ENCODE measurements around the gene SRP72.

Gene SRP72

GRCh38 chr4:56552273-56552672 is 84.9 kb downstream of the SRP72 start:
- DNase-seq: no peak

Data from DMS53 (cell line).